HL-60 (cell line): ENCODE data around the gene ANKRD44.

Experiments used
- DNase-seq, 2 experiments: peaks; one replicate each; pipeline ENCODE4 v3.0.0-alpha.2; 2010 to 2020; ENCODE audit warnings: low read depth in 1 of 2, low spot score in 1 of 2
- H3K27ac ChIP-seq: fragments of 250-450 bp; sonication (Bioruptor Pico); replicated peaks from 2 replicates; pipeline ENCODE4 v1.5.1; 2020; ENCODE audit warnings: mild to moderate bottlenecking, moderate library complexity
- H3K27me3 ChIP-seq: fragments of 250-450 bp; sonication (Bioruptor Pico); 2 replicates; pipeline ENCODE4 v1.5.1; 2021; ENCODE audit warnings: mild to moderate bottlenecking, moderate library complexity; ENCODE audit not compliant: insufficient read depth, poor library complexity, severe bottlenecking
- H3K4me3 ChIP-seq: replicated peaks from 2 replicates; pipeline ENCODE4 v1.5.1; 2011; ENCODE audit warnings: mild to moderate bottlenecking, control low read depth, low read length; ENCODE audit not compliant: insufficient read depth
- GABPA ChIP-seq: IDR thresholded peaks from 2 replicates; pipeline ENCODE4 v1.6.1; 2012; ENCODE audit warnings: low read depth
- POLR2AphosphoS5 ChIP-seq: IDR thresholded peaks from 2 replicates; pipeline ENCODE4 v1.6.1; 2012; ENCODE audit warnings: low read depth
- SPI1 ChIP-seq: IDR thresholded peaks from 2 replicates; pipeline ENCODE4 v1.6.1; 2012; ENCODE audit warnings: low read depth, mild to moderate bottlenecking, borderline replicate concordance
- TF ChIP-seq, protein P1 (sequence below): IDR thresholded peaks from 2 replicates; pipeline ENCODE4 v1.6.1; 2012; ENCODE audit warnings: low read depth; ENCODE audit not compliant: insufficient replicate concordance
- TF ChIP-seq, protein P2 (sequence below): IDR thresholded peaks from one replicate; pipeline ENCODE4 v1.5.1; 2011; ENCODE audit warnings: low read length, control low read depth, inconsistent platforms; ENCODE audit not compliant: insufficient read depth

The ANKRD44 gene

DNA sequence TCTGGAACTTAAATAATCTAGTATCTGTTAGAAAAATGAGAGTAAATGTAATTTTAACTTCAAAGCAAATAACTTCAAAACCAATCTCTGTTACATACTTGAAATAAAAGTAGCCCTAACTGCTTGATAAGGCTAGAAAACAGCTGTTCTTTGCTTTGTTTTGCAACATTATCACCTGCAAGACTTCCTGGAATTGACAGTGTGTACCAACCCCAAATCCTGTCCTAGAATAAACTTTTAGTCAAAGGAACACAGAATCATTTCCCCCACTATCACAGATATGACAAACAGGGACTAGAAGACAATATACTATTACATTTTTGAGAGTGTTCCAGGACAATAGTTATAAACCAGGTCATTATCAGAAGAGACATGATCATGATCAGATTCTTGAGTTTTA, 278.8 kb downstream of the ANKRD44 start:
- TF ChIP-seq, protein P1, sequence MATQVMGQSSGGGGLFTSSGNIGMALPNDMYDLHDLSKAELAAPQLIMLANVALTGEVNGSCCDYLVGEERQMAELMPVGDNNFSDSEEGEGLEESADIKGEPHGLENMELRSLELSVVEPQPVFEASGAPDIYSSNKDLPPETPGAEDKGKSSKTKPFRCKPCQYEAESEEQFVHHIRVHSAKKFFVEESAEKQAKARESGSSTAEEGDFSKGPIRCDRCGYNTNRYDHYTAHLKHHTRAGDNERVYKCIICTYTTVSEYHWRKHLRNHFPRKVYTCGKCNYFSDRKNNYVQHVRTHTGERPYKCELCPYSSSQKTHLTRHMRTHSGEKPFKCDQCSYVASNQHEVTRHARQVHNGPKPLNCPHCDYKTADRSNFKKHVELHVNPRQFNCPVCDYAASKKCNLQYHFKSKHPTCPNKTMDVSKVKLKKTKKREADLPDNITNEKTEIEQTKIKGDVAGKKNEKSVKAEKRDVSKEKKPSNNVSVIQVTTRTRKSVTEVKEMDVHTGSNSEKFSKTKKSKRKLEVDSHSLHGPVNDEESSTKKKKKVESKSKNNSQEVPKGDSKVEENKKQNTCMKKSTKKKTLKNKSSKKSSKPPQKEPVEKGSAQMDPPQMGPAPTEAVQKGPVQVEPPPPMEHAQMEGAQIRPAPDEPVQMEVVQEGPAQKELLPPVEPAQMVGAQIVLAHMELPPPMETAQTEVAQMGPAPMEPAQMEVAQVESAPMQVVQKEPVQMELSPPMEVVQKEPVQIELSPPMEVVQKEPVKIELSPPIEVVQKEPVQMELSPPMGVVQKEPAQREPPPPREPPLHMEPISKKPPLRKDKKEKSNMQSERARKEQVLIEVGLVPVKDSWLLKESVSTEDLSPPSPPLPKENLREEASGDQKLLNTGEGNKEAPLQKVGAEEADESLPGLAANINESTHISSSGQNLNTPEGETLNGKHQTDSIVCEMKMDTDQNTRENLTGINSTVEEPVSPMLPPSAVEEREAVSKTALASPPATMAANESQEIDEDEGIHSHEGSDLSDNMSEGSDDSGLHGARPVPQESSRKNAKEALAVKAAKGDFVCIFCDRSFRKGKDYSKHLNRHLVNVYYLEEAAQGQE, result no peak
- TF ChIP-seq POLR2AphosphoS5 (no peak), SPI1 (no peak), GABPA (no peak)
- TF ChIP-seq, protein P2, sequence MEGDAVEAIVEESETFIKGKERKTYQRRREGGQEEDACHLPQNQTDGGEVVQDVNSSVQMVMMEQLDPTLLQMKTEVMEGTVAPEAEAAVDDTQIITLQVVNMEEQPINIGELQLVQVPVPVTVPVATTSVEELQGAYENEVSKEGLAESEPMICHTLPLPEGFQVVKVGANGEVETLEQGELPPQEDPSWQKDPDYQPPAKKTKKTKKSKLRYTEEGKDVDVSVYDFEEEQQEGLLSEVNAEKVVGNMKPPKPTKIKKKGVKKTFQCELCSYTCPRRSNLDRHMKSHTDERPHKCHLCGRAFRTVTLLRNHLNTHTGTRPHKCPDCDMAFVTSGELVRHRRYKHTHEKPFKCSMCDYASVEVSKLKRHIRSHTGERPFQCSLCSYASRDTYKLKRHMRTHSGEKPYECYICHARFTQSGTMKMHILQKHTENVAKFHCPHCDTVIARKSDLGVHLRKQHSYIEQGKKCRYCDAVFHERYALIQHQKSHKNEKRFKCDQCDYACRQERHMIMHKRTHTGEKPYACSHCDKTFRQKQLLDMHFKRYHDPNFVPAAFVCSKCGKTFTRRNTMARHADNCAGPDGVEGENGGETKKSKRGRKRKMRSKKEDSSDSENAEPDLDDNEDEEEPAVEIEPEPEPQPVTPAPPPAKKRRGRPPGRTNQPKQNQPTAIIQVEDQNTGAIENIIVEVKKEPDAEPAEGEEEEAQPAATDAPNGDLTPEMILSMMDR, result no peak
- no peak overlapping the region for H3K4me3 ChIP-seq
- no peak for DNase-seq
- no peaks in the 10 kb centered on the region for H3K27me3 ChIP-seq
- no peak overlapping the region for H3K27ac ChIP-seq

DNA sequence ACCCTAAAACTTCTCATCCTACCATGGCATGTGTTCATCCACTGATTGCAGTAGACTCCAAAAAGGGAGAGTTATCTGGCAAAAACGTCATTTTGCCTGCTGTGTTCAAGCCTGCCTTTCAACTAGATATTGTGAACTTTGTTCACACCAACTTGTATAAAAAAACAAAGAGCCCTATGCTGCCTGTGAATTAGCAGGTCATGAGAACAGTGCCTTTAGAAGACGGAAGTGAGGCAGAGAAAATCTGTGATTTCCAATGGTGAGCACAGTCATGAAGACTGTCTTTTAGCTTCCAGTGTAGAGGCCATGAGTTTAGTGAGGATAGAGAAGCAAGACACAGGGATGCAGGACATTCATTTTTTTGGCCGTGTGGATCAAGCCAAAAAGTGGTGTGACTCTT, 280.5 kb downstream of the ANKRD44 start:
- DNase-seq, result no peak
- Histone ChIP-seq H3K27ac (no peak overlapping the region), H3K27me3 (no peaks in the 10 kb centered on the region), H3K4me3 (no peak overlapping the region)
- TF ChIP-seq, protein P1, result no peak
- TF ChIP-seq GABPA, result no peak

DNA sequence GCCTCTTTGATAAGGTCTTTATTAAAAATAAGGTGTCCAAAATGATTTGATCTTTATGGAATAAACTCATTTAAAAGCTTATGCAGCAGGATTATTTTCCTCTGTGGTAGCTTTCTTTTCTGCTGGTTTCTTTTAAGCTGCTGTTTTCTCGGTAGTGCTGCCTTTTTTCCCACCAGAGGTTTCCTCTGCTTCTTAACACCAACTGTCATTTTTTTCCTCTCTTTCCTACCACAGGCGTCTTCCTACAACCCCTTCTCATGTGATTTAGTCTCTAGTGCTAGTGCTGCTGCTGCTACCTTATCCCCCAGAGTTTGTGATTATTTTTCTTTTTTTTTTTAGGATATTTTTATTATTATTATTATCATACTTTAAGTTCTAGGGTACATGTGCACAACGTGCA, 281.9 kb downstream of the ANKRD44 start:
- no peaks in the 10 kb centered on the region for H3K27me3 ChIP-seq
- TF ChIP-seq, protein P2, result no peak
- no peak for TF ChIP-seq POLR2AphosphoS5
- TF ChIP-seq, protein P1, result no peak
- TF ChIP-seq SPI1, result no peak
- no peak for TF ChIP-seq GABPA
- no peak overlapping the region for H3K27ac ChIP-seq
- no peak overlapping the region for H3K4me3 ChIP-seq
- no peak for DNase-seq

DNA sequence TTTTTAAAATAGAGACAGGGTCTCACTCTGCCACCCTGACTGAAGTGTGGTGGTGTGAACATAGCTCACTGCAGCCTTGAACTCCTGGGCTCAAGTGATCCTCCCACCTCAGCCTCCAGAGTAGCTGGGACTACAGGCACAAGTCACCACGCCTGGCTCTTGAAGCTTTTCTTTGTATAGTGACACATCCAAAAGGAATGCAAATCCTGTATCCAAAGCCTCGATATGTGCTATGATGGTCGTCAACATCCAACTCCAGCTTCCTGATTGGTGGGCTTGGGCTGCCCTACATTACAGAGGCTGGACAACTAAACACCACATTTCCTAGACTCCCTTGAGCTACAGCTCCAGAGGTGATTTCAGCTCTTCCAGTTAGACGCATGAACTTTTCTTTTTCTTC, 282.4 kb downstream of the ANKRD44 start:
- Histone ChIP-seq H3K27ac (no peak overlapping the region), H3K4me3 (no peak overlapping the region), H3K27me3 (no peaks in the 10 kb centered on the region)
- TF ChIP-seq, protein P2, result no peak
- no peak for DNase-seq
